Left renal cortex interstitium (tissue), 4 donors: ENCODE results near the gene FSIP1. TPM values are rescaled to one million over a fixed set of nuclear protein-coding genes. Genes with fewer than 3 reads are reported as not detected.

Experiments used
- DNase-seq, 4 donors: peaks; one replicate each; pipeline ENCODE4 v3.0.0-alpha.2; 2013; ENCODE audit warnings: low read depth in 4 of 4, low spot score in 2 of 4, missing footprints in 1 of 4
- polyA plus RNA-seq, 4 donors: library from polyadenylated mRNA; unstranded; fragments of 120-200 nt; gene quantifications; one replicate each; pipeline ENCODE4 v1.2.1, GENCODE V29; 2013; ENCODE audit not compliant: insufficient read length in 4 of 4

Gene FSIP1
- polyA plus RNA-seq, 4 donors: 1.6 to 2.1 (median 1.9) TPM

DNA sequence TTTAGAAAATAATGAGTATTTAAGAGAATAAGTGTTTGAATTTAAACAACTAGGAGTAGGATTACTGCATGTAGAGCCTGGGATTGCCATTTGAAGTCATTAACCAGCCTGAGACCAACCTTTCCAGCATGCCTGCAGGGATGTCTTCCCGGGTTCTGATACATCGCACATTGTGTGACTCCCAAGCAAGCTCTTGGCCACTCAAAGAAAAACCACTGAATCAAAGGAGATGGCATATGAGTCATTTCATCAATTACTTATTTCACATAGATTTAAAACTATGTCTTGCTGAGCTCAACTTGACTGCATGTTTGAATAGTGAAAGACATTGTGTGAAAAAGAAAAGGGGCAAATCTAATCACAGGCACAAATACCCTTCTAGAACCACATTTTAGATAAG, 216.8 kb downstream of the FSIP1 start:
- DNase-seq: no peak

DNA sequence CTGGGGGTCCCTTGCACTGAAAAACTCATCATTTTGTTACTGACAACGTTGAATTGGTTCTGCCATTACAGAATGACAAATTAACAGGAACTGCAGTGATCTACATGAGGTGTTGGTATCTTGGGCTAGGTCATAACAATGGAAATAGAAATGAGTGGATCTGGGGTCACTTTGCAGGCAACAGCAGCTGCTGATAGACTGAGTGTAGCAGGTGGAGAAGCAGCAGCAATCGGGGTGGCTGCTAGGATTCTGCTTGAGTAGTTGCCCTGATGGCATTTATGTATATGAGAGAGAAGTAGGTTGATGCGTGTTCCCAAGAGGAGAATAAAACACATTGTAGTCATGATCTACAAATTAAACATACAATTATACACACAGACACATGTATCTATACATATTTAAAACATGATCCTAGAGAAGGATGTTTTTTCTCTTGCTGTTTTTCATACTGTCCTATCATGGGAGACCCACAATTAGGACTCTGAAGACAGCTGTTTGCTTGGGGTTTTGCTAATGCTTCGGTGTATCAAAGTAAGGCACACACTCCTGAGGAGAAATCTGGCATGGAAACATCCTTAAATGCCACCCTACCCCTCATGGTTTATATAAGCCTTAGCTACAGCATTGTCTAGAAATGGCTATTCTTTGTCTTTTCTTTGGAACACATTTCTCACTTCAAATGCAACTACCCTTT, 217.5 kb downstream of the FSIP1 start:
- no peak for DNase-seq

DNA sequence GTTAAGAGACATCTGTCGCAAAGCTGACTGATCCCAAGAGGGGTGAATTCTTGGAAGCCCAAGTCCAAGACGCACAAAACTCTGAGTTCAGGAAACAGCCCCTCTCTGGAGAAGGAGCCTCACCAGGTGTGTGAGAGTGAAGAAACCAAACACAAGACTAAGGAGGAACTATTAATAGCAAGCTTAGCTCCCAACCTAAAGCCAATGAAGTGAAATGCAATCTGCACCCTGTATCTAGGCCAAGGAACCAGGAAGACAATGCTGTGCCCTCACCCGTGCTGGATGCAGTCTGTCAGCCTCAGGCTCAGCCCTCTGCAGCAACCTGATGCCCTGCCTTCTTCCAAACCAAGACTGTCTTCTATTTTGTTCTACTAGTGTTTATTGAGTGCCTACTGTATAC, 224.2 kb downstream of the FSIP1 start:
- no peak for DNase-seq

DNA sequence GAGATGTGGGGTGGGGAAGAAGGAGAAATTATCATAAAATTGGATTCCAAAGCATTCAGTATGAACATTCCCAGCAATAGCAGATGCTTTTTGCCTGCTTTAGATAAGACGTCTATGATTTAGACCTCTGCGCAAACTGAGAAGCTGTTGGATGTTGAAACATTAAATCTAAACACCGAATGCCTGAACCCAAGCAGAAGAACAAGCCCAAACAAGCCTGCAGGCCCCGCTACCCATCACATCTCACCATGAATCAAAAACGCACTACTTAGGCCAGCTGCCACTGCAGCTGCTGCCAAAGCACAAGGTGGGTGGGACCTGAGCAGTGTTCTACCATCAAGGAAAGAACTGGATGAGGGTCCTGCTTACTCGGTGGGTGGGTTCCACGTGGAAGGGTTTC, 226.2 kb downstream of the FSIP1 start:
- no peak for DNase-seq

DNA sequence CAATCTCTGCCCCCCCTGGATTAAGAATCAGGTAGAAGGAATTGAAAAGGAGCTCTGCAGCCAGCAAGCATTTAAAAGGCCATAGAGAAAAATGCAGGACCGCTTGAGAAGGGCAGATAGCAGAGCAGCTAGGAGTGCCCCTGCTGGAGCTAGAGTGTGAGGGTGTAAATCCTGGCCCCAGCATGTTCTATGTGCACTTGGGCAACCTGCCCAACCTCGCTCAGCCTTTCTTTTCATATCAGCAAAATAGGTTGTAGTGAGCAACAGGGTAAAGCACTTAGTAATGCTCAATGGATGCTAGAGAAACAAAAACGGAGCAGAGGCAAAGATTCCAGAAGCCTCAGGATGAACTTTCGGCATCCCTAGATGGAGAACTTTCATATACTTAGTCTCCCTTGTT, 226.8 kb downstream of the FSIP1 start:
- DNase-seq: no peak

DNA sequence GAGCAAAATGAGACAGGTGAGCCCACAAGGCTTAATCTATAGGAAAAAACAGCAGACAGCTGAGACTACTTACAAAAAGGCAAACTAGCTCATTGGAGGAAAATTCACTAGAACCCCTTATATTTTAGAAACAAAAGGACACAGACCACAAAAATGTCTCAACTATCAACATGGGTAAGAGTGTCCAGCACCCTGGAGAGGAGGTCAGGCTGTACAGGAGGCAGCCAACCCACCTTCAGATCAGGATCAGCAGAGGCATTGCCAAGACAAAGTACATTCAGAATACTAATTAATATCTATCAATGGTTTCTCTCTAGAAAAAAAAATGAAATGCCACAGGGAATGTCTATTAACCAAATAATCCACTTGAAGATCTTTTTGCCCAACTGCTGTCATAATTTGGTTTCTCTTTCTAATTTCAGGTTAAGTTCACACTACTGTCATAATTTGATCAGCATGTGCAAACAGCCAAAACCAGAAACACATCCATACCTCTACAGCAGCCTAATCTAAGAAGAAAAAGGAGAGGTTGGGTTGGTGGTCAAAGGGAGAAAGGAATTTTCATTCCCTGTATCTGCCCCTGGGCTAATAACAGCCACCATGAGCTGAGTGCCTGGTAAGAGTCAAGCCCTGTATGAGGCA, 227.8 kb downstream of the FSIP1 start:
- DNase-seq: no peak

DNA sequence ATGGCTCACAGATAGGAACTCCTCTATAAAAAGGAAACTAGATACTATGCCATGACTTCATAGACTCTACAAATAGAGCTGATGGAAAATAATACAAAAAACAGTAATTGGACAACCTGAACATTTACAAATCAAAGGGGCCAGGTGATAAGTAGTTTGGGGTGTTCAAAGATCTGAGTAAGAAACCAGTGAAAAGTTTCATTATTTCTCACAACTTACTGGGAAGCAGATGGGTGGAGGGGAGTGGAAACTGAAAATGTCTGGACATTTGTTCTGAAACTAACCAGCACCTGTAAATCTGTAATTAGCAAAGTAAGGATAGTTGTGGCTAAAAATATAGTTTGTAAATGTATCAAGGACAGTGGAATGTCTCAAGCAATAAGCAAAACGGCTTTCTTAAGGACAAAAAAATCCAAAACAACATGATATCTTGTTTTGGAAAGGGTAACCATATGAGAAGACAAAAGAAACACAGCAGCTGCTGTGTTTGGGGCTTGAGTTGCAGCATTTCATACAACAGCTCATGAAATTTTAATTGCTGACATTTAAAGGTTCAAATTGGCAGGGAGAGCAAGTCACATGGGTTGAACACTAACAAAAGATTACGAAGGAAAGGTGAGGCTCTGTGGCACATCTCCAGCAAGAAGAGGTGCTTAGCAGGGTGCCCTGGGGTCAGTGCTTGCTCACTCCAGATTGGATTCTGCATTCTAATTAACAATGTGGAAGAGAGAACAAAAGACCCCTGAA, 228.5 kb downstream of the FSIP1 start:
- DNase-seq: no peak

DNA sequence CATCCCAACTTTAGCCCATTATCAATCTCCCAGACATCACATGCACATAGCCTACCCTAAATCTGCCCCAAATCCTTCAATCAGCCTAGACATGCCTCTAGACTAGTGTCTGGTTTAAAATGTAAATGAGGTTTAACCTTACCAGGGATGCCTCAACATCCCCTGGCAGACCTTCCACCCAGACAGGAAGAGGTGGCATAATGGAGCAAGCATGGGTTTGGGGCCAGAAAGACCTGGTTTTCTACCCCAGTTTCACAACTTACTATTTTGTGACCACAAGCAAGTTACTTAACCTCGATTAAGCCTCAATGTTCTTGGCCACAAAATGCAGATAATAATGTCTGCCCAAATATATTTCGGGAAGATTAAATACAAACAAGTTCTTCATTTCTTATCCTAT, 230.1 kb downstream of the FSIP1 start:
- no peak for DNase-seq

DNA sequence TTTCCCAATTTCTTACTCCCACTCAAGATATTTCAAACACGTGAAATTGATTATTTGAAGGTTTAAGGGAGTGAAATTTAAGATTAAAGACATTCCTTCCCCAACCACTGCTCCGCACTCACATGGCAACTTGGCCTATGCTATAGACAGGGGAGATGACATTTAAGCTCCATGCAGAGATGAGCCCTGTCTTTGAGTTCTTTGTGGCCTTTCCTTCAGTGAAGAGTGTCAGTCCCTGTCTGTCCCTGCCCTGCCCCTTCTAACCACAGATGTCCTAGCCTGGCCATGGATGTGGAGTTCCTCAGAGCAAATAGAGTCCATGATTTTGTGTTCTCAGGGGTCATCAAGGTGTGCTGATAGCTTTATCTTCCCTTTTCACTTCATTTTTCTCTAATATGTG, 231.2 kb downstream of the FSIP1 start:
- no peak for DNase-seq

Other genes starting within 250 kb of the FSIP1 start
- gene THBS1, start 201.8 kb downstream of the FSIP1 start, polyA plus RNA-seq: 100 to 1,000 TPM; 153 to 190 (median 166) TPM
- gene GPR176, start 137.4 kb upstream of the FSIP1 start, polyA plus RNA-seq: 10 to 100 TPM; 13.5 to 16.5 (median 14.1) TPM
- gene EIF2AK4, start 151.3 kb upstream of the FSIP1 start, polyA plus RNA-seq: 10 to 100 TPM; 52.7 to 63.5 (median 56.5) TPM